GM12892 (cell line): Measurements from ENCODE around the gene INPP5A.

Source experiments
- DNase-seq: peaks from one replicate; pipeline ENCODE4 v3.0.0; 2011; ENCODE audit not compliant: insufficient read length
- FAIRE-seq: peaks from 2 replicates; lab custom pipeline; 2011; peaks lifted over from hg19 to GRCh38; lab: Jason Lieb, UNC
- POLR2A ChIP-seq: IDR thresholded peaks from 2 replicates; pipeline ENCODE4 v1.6.1; 2011; ENCODE audit warnings: low read depth, low read length, control low read depth
- POLR2AphosphoS5 ChIP-seq: IDR thresholded peaks from 2 replicates; pipeline ENCODE4 v1.6.1; 2011; ENCODE audit warnings: low read depth, low read length, control low read depth
- TAF1 ChIP-seq: IDR thresholded peaks from 2 replicates; pipeline ENCODE4 v1.6.1; 2011; ENCODE audit warnings: low read depth, mild to moderate bottlenecking, control low read depth, low read length, borderline replicate concordance

The INPP5A gene

DNA sequence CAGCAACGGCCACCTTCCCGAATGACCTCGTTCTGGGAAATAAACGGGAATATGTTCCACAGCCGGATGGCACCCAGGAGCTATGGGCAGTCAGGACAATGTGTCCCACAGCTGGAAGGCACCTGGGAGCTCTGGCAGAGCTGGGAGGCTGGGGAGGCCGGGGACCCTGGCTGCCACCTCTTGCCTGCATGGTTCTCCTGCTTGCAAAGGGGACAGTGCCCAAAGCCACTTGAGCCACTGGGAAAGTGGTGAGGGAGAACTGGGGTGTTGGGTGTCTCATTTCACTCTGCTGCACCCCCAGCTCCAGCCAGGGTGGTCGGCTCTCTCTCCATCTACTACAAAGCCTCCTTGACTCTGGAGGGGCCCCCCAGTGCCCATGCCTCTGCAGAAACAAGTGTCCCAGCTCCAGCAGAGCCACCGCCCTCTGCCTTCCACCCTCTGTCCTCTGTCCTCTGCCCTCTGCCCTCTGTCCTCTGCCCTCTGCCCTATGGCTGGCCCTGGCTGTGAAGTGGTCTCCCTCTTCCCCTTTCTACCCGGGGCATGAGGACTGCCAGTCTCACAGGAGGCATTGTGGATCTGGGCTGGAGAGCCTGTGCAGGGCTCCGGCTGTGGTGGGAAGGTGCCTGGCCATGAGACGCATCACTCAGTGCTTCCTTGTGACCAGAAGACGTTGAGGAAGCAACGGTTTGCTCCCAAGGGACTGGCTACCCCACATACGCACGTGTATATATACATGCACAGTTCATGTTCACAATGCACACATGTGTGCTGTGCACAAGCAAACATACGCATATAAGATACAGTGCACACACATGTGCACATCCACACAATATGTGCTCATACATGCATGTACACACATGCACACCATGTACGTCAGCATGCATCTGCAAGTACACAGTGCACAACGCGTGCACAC, 21.5 kb upstream of the INPP5A start:
- DNase-seq (no peak), FAIRE-seq (no peak)
- no peak for TF ChIP-seq POLR2A
- TF ChIP-seq TAF1, result no peak

DNA sequence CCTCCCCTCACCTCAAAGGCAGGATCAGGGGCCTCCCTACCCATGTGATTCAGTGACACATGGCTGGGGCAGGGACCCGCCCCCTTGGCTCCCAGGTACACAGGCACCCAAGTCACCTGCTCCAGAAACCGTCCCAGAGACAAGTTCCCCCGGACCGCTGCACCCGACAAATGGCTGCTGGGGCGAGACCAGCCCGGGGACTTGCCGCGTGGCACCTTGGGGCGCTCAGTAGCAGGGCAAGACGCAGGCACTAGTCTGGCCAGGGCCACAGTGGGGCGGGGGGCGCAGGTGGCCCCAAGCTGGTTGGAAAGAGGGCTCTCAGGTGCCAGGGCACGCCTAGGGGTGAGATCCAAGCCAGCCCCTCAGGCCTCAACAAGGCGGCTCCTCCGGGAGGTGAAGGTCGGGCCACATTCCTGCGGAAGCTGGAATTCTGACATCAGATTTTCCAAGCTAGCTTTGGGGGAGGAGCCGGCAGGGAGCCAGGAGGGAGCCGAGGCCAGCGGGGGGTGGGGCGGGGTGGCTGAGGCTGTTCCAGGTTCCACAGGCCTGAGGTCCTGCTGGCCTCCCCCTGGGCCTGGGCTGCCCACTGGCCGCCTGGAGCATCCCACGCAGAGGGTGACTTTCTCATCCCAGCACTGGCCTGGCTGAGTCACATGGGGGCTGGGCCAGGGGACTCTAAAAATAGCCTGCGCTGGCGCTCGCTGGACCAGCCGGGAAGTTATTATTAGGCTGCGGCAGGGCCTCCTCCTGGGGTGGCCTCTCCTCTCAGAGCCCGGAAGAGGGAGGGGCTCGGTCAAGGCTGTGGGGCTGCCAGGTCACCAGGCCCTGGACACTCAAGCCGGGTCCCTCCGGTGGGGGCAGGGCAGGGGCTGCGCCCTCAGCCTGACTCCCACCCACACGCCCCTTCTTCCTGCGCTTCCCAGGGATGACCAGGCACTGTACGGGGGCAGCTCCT, 20.5 kb upstream of the INPP5A start:
- DNase-seq (no peak), FAIRE-seq (no peak)
- TF ChIP-seq POLR2AphosphoS5 (no peak), POLR2A (no peak), TAF1 (no peak)

DNA sequence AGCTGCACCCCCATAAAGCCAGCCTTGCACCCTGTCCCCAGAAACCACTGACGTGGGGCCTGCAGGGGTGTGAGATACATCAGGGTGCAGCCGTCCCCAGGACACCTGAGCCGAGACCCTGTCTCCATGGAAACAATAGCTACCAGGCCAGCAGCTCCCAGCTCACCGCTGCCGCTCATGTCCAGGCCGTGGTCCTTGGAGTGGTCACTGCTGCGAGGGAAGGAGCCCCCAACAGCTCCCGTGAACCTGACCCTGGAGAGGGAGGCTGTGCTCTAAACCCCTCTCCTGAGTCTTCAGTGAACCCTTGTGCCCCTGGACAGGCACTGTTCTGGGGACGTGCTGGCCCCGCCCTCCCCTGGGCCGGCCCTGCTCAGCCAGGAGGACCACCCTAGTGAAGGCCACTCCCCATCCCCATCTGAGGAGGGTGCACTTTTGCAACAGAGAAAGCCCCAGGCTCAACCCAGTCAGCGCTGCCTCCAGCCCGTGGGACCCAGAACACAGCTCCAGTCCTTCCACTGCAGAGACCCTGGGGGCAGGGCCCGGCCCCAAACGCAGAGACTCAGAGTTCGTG, 19.6 kb upstream of the INPP5A start:
- DNase-seq (no peak), FAIRE-seq (no peak)
- TF ChIP-seq TAF1, result no peak
- TF ChIP-seq POLR2AphosphoS5, result no peak
- TF ChIP-seq POLR2A, result no peak

DNA sequence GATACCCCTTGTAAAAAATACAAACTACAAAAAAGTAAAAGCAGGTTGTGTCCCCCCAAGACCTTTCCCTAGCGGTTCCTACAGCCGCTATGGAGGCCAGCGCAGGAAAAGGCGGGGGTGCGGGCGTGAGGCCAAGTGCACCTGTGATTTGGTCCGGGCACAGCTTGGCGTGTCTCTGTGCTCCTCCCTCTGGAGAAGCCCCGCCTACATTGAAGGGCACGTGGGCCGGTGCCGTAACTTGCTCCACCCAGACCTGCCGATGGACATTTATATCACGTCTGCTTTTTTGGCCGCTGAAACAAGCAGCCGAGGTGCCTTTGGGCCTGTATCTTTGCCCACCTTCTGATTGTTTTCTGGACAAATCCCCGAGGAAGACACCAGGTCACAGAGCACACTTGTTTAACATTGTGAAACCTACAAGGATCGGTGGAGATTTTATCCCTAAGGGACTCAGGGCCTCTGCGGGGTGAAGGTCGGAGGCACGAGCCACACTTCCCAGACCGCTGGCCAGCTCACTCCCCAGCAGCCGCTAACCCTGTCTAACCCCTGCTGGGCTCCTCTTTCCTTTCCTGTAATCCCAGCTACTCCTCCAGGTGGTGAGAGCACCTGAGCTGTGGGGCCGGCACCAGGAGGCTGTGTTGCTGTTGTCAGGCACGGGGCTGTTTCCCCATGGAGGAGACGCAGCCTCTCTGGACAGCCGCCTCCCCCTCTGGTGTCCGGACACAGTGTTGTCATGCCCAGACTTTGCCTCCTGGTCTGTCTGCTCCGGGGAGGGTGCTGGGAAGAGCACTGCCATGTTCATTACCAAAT, 18.8 kb upstream of the INPP5A start:
- DNase-seq (no peak), FAIRE-seq (no peak)
- TF ChIP-seq TAF1 (no peak), POLR2AphosphoS5 (no peak), POLR2A (no peak)

DNA sequence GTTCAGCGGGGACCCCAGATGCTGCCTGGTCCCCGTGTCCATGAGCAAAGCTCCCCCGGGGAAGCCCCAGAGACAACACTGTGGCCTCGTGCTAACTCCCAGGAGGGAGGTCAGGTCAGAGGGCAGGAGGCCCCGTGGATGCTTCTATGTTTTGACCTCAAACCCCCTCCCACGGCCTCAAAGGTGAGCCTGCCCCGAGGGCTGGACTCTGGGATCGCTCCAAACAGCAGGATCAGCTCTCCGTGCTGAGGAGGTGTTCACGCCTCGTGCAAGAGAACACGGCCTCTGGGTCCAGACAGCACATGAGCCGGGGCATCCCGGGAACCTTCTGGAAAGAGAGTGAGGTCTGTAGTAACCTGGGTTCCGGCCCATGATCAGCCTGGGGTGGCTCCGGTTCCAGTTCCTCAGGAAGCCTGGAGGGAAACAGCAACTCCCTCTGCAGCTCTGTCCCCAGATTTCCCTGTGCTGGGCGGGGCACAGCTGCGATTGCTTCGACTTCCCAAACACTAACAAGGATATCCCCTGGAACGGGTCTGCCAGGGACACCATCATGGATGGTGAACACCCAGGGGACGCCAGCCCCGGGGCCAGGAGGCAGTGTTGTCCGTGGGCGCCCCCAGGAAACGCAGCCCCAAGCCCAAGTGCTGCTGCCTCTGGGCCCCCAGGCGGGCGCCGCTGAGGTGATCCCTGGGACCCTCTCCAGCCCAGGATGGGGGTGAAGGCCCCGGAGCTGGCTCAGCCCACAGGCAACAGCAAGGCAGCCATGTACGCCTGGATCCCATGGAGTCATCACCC, 18.0 kb upstream of the INPP5A start:
- no peak for DNase-seq
- TF ChIP-seq TAF1 (no peak), POLR2AphosphoS5 (no peak), POLR2A (no peak)
- no peak for FAIRE-seq

DNA sequence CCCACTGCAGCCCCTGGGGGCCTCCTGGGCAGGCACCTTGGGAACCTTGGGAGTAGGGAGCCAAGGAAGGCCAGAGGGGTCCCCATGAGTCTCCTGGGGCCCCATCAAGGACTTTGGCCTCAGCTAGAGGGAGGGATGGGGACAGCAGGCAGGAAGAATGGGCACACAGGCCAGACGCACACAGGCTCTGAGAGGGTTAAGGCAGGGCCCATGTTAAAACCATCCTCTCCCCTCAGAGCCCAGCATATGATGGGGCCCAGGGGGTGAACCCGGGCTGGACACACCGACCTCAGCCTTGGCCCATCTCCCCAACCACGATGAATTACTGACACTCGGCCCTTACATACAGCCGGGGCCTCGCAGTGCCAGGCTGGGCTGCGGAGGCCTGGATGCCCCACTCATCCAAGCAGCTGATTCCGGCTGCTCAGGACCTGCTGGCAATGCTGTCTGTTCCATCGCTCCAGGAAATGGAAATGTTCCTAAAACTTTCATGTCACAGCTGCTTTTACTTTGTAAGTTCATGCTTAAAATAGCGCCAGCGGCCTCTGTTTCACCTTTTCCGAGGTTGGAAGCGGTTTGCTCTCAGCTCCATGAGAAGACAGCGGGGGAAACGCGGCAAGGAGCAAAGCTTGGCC, 17.3 kb upstream of the INPP5A start:
- DNase-seq, result no peak

DNA sequence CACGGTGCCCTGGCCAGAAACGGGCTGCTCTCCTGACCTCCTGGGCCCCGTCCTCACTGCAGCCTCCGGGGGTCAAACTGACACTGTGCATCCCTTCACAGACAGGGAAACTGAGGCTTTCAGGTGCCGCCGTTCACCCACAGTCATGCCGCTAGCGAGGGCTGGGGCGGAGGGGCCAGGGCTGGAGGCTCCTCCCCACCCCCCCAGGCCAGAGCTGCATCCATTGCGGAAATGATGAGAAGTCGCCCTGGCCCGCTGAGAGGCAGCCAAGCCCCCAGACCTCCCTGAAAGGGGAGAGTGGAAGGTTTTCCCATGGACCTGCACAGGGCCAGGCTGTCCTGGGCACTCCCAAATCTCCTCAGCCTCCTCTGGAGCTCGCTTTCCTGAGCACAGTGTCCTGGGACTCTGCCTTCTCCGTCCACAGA, 16.5 kb upstream of the INPP5A start:
- FAIRE-seq (no peak), DNase-seq (no peak)
- no peak for TF ChIP-seq TAF1
- TF ChIP-seq POLR2A, result no peak
- TF ChIP-seq POLR2AphosphoS5, result no peak

More for the DNA sequence above, 17.3 kb upstream of the INPP5A start:
- TF ChIP-seq TAF1, result no peak
- no peak for TF ChIP-seq POLR2A
- TF ChIP-seq POLR2AphosphoS5, result no peak
- FAIRE-seq, result no peak

DNA sequence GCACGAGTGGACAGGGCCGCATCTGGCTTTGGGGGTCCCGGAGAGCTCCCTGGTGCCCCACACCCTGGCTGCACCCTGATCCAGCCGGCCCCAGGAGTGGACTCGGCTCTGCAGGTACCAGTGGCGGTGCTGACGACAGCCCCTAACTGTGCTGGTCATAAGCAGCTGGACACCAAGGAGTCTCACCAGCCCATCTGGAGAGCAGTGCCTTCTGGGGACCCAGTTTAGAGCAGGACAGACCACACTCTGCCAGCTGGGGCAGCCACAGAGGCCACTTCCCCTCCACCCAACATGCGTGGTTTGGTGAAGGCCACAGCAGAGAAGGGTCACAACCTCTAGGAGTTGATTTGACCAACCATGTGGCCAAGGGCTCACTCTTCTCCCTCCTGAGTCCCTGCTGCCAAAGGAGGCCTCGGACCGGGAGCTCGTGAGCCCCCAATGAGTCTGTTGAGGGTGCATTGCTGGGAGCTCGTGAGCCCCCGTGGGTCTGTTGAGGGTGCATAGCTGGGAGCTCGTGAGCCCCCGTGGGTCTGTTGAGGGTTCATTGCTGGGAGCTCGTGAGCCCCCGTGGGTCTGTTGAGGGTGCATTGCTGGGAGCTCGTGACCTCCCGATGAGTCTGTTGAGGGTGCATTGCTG, 16.0 kb upstream of the INPP5A start:
- no peak for TF ChIP-seq POLR2AphosphoS5
- no peak for TF ChIP-seq TAF1
- no peak for TF ChIP-seq POLR2A
- FAIRE-seq, result no peak
- no peak for DNase-seq

DNA sequence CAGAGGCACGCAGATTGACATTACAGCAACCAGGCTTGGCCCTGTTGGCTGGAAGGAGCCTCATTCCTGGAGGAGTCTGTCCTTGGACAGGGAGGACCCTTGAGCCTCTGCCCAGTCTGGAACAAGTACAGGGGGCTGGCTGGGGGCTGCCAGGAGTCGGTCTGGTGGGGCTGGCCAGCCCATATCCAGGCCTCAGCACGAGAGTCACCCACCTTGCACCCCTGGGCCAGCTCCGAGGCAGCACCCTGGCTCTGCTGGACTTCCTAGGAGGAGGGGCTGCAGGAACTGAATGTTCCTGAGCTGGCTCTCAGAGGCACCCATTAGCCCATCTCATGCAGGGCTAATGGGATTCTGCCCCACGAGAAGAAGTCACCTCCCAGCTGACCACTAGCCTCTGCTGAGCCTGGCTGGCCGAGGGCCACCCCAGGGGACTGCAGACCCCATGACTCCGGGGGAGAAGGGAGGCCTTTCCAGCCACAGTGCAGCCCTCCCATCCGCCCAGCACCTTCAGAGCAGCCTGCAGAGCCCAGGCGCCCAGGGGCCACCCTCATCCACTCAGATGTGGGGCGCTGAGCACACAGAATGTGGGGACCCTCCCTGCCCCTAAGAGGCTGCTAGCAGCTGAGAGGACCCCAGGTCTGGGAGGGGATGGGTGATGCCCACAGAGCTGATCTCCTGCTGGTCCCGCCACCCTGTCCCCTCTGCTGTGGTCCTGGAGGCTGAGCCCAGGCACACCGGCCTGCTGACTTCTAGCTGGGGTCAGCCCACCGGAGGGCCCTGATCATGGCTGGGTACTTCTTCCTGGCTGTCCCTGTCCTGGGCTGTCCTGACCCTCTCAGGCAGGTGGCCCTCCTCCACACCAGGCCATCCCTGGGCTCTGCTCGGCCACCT, 14.8 kb upstream of the INPP5A start:
- no peak for TF ChIP-seq POLR2A
- no peak for FAIRE-seq
- DNase-seq, result no peak
